ENCODE results near the gene PRDM11. TPM values are rescaled to one million over a fixed set of nuclear protein-coding genes. Genes with fewer than 3 reads are reported as not detected.

PRDM11 gene
- total and polyA plus RNA-seq, 2 of the 4 experiments (the other 2 are of a cell fraction): 2.2 to 2.7 TPM

DNA sequence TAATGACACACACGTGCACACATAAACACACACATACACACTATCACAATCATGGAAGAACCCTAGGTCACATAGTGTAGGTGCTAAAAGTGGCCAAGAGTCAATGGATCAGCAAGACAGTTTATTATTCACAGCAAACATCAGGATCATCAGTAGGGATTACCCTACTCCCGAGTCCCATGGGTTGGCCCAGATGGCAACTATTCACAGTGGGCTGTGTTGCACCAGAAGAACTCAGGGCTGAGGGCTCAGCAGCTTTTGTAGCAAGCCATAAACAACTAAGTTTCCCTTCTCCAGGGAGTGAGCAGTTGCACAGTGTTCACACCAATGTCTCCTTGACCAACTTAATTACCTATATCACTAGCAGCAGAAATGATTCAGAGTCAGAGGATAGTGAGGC is 20.8 kb downstream of the PRDM11 start:
- Histone ChIP-seq H4K8ac (ENCODE audit: low read depth in 2 of 2, low read length in 2 of 2) (no peak overlapping the region), H2AFZ (replicated peaks; ENCODE audit: low read length, poor library complexity) (no peak overlapping the region), H3K23ac (ENCODE audit: low read depth, low read length) (no peak overlapping the region), H3K4me3 (ENCODE audit: insufficient read depth, low read depth, low read length) (no peak overlapping the region), H3K27ac (ENCODE audit: insufficient read depth, low read length) (no peak overlapping the region), H2BK120ac (ENCODE audit: low read depth, low read length) (no peak overlapping the region), H3K18ac (ENCODE audit: low read depth, low read length) (no peak overlapping the region), H2BK20ac (ENCODE audit: low read depth, low read length) (no peak overlapping the region), H3K36me3 (ENCODE audit: control insufficient read depth, insufficient read depth, low read length) (no peaks in the 10 kb centered on the region), H3K4me2 (ENCODE audit: low read depth, low read length) (no peak overlapping the region), H4K20me1 (ENCODE audit: insufficient read depth, low read length) (peaks cover 3% of the 10 kb centered on the region; the same call in 1 of the 2 replicates), H2BK15ac (ENCODE audit: low read depth, low read length) (no peak overlapping the region), H3K9me1 (ENCODE audit: insufficient read depth, low read length) (no peaks in the 10 kb centered on the region; the same call in 1 of the 2 replicates), H2BK5ac (ENCODE audit: low read depth, low read length, poor library complexity, severe bottlenecking) (no peak overlapping the region), H3K9me3 (ENCODE audit: control insufficient read depth, insufficient read depth, low read length) (no peaks in the 10 kb centered on the region), H3K14ac (replicated peaks; ENCODE audit: low read depth, low read length) (no peak overlapping the region), H3K4ac (ENCODE audit: low read depth, low read length) (no peak overlapping the region), H4K5ac (ENCODE audit: low read depth, low read length) (no peak overlapping the region), H3K27me3 (ENCODE audit: control insufficient read depth, insufficient read depth, low read length) (no peaks in the 10 kb centered on the region), H3K9ac (ENCODE audit: low read depth, low read length) (no peak overlapping the region), H3K79me1 (ENCODE audit: low read depth in 1 of 2, low read length in 2 of 2) (no peaks in the 10 kb centered on the region), H4K91ac (ENCODE audit: insufficient read depth, low read depth, low read length) (no peak overlapping the region), H3K4me1 (ENCODE audit: control insufficient read depth, insufficient read depth, low read length) (no peaks in the 10 kb centered on the region), H3K56ac (ENCODE audit: extremely low read depth, insufficient read depth, low read length) (no peak overlapping the region), H2AK5ac (ENCODE audit: low read depth, low read length) (no peak overlapping the region), H2AK9ac (replicated peaks; ENCODE audit: low read depth, low read length, poor library complexity) (no peak overlapping the region)
- in situ Hi-C loops (cut with MboI; ENCODE audit: low sequenced_read_pairs) (no loop called here), dilution Hi-C loops (cut with HindIII; ENCODE audit: low sequenced_read_pairs, unreplicated experiment) (no loop called here), intact Hi-C loops (cut with micrococcal nuclease) (no loop called here)
- CTCF ChIA-PET: no interaction called here
- POLR2A ChIA-PET (ENCODE audit: unreplicated experiment): no interaction called here
- DNase-seq: no peak
- ATAC-seq (ENCODE audit: low read depth): no peak
- TF ChIP-seq BHLHE40 (IDR thresholded peaks at IDR 0.05; ENCODE audit: low read depth, low read length) (no peak), CEBPB (IDR thresholded peaks at IDR 0.05; ENCODE audit: low read depth, low read length) (no peak), NFE2L2 (IDR thresholded peaks at IDR 0.05; ENCODE audit: low read depth, low read length) (no peak), RAD21 (IDR thresholded peaks at IDR 0.05; ENCODE audit: low read length) (no peak), RFX5 (IDR thresholded peaks at IDR 0.05; ENCODE audit: low read depth, low read length) (no peak), MAFK (IDR thresholded peaks at IDR 0.05; ENCODE audit: low read depth, low read length) (no peak), RCOR1 (IDR thresholded peaks at IDR 0.05; ENCODE audit: insufficient replicate concordance, low read length) (no peak), SMC3 (IDR thresholded peaks at IDR 0.05; ENCODE audit: low read depth, low read length) (no peak), FOS (IDR thresholded peaks at IDR 0.05; ENCODE audit: low read depth, low read length) (no peak), CHD1 (IDR thresholded peaks at IDR 0.05; ENCODE audit: low read depth, low read length) (no peak), MXI1 (IDR thresholded peaks at IDR 0.05; ENCODE audit: borderline replicate concordance, low read depth, low read length) (no peak), MAZ (IDR thresholded peaks at IDR 0.05; ENCODE audit: borderline replicate concordance, low read depth, low read length) (no peak), POLR2A (IDR thresholded peaks at IDR 0.05; ENCODE audit: low read depth, low read length) (no peak)
- TF ChIP-seq, protein P1, sequence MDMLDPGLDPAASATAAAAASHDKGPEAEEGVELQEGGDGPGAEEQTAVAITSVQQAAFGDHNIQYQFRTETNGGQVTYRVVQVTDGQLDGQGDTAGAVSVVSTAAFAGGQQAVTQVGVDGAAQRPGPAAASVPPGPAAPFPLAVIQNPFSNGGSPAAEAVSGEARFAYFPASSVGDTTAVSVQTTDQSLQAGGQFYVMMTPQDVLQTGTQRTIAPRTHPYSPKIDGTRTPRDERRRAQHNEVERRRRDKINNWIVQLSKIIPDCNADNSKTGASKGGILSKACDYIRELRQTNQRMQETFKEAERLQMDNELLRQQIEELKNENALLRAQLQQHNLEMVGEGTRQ (IDR thresholded peaks at IDR 0.05; ENCODE audit: low read depth, low read length): no peak
- TF ChIP-seq, protein P2, sequence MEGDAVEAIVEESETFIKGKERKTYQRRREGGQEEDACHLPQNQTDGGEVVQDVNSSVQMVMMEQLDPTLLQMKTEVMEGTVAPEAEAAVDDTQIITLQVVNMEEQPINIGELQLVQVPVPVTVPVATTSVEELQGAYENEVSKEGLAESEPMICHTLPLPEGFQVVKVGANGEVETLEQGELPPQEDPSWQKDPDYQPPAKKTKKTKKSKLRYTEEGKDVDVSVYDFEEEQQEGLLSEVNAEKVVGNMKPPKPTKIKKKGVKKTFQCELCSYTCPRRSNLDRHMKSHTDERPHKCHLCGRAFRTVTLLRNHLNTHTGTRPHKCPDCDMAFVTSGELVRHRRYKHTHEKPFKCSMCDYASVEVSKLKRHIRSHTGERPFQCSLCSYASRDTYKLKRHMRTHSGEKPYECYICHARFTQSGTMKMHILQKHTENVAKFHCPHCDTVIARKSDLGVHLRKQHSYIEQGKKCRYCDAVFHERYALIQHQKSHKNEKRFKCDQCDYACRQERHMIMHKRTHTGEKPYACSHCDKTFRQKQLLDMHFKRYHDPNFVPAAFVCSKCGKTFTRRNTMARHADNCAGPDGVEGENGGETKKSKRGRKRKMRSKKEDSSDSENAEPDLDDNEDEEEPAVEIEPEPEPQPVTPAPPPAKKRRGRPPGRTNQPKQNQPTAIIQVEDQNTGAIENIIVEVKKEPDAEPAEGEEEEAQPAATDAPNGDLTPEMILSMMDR (conservative IDR thresholded peaks at IDR 0.05; ENCODE audit: low read depth, low read length): no peak
- TF ChIP-seq, protein P3, sequence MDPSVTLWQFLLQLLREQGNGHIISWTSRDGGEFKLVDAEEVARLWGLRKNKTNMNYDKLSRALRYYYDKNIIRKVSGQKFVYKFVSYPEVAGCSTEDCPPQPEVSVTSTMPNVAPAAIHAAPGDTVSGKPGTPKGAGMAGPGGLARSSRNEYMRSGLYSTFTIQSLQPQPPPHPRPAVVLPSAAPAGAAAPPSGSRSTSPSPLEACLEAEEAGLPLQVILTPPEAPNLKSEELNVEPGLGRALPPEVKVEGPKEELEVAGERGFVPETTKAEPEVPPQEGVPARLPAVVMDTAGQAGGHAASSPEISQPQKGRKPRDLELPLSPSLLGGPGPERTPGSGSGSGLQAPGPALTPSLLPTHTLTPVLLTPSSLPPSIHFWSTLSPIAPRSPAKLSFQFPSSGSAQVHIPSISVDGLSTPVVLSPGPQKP (IDR thresholded peaks at IDR 0.05; ENCODE audit: borderline replicate concordance, low read depth, low read length): no peak
- BruUV-seq (replicated peaks): no TSS peak
- WGBS, 2 experiments (ENCODE audit: extremely low coverage in 2 of 2, insufficient read length in 1 of 2): 75% methylated on average over 1 of the region's 2 CpGs; no CpG with 5 or more reads in 1 of the 2 experiments
